Effector memory CD8-positive, alpha-beta T cell (primary cell): Measurements from ENCODE around the gene HYDIN.
"Not testable (repeated sequence)": the region's sequence is repeated elsewhere in the genome, so short reads cannot be mapped to it uniquely, and the experiment has no call there.

Source experiments
- ATAC-seq: fragments of 150-1000 bp; cut with Tn5 transposase; replicated peaks from 2 replicates; pipeline ENCODE4 v1.10.0; 2021; ENCODE audit warnings: mild to moderate bottlenecking, moderate library complexity
- DNase-seq, 3 experiments: peaks; one replicate each; pipeline ENCODE4 v3.0.0; 2021
- H3K27ac Mint-ChIP-seq, 2 donors: one replicate each; pipeline ENCODE4 v1.8.0; 2022; ENCODE audit warnings: mild to moderate bottlenecking in 2 of 2, mixed read lengths in 2 of 2, moderate library complexity in 2 of 2
- H3K27me3 Mint-ChIP-seq, 2 donors: one replicate each; pipeline ENCODE4 v1.8.0; 2022; ENCODE audit warnings: mixed read lengths in 2 of 2
- H3K36me3 Mint-ChIP-seq: one replicate; pipeline ENCODE4 v1.8.0; 2022; ENCODE audit warnings: mild to moderate bottlenecking, moderate library complexity, mixed read lengths; ENCODE audit not compliant: insufficient read depth
- H3K4me1 Mint-ChIP-seq, 2 donors: one replicate each; pipeline ENCODE4 v1.8.0; 2022; ENCODE audit warnings: low read depth in 2 of 2, mixed read lengths in 2 of 2
- H3K4me3 Mint-ChIP-seq, 2 donors: one replicate each; pipeline ENCODE4 v1.8.0; 2022; ENCODE audit warnings: mild to moderate bottlenecking in 2 of 2, mixed read lengths in 2 of 2, moderate library complexity in 2 of 2
- H3K9me3 Mint-ChIP-seq, 2 donors: one replicate each; pipeline ENCODE4 v1.8.0; 2022; ENCODE audit warnings: mixed read lengths in 2 of 2

HYDIN gene

GRCh38 chr16:71205482-71206131 is 24.9 kb downstream of the HYDIN start:
- no peak for DNase-seq
- Mint-ChIP-seq H3K27ac (no peak overlapping the region), H3K27me3 (peaks cover 60 to 72% of the 10 kb centered on the region in 2 donors), H3K9me3 (peaks cover 10 to 28% of the 10 kb centered on the region in 2 donors), H3K4me3 (no peak overlapping the region), H3K36me3 (no peaks in the 10 kb centered on the region), H3K4me1 (no peaks in the 10 kb centered on the region)
- ATAC-seq, result no peak

DNA sequence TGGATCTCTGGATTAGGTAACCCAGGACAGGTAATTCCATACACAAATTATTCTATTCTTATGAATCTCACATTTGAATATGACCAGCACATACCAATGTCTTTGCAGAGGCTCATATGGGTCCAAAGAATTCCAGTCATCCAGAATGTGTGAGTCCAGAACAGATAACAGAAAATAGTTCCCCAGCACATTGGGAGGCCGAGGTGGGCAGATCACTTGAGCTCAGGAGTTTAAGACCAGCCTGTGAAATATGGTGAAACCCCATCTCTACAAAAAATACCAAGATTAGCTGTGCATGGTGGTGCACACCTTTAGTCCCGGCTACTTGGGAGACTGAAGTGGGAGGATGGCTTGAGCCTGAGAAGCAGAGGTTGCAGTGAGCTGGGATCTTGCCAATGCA is 26.9 kb downstream of the HYDIN start:
- no peak for DNase-seq
- Mint-ChIP-seq H3K36me3 (no peaks in the 10 kb centered on the region), H3K9me3 (peaks cover 10 to 28% of the 10 kb centered on the region in 2 donors)

GRCh38 chr16:71201556-71201955 is 29.0 kb downstream of the HYDIN start:
- DNase-seq, result no peak
- Mint-ChIP-seq H3K36me3 (no peaks in the 10 kb centered on the region), H3K27me3 (peaks cover 41 to 57% of the 10 kb centered on the region in 2 donors), H3K4me3 (no peak overlapping the region), H3K4me1 (no peaks in the 10 kb centered on the region), H3K27ac (no peak overlapping the region), H3K9me3 (peaks cover 5 to 11% of the 10 kb centered on the region in 2 donors)
- ATAC-seq, result no peak

More for the DNA sequence above, 26.9 kb downstream of the HYDIN start:
- Mint-ChIP-seq H3K4me3 (no peak overlapping the region), H3K27me3 (peaks cover 57 to 77% of the 10 kb centered on the region in 2 donors), H3K4me1 (no peaks in the 10 kb centered on the region), H3K27ac (no peak overlapping the region)
- no peak for ATAC-seq

GRCh38 chr16:71201054-71201453 is 29.5 kb downstream of the HYDIN start:
- no peak overlapping the region for H3K27ac Mint-ChIP-seq
- DNase-seq, result no peak
- H3K4me3 Mint-ChIP-seq, result no peak overlapping the region
- H3K4me1 Mint-ChIP-seq, result no peaks in the 10 kb centered on the region
- H3K27me3 Mint-ChIP-seq, result peaks cover 37 to 52% of the 10 kb centered on the region in 2 donors
- H3K9me3 Mint-ChIP-seq, result peaks cover 5 to 6% of the 10 kb centered on the region in 2 donors
- ATAC-seq, result no peak
- no peaks in the 10 kb centered on the region for H3K36me3 Mint-ChIP-seq

DNA sequence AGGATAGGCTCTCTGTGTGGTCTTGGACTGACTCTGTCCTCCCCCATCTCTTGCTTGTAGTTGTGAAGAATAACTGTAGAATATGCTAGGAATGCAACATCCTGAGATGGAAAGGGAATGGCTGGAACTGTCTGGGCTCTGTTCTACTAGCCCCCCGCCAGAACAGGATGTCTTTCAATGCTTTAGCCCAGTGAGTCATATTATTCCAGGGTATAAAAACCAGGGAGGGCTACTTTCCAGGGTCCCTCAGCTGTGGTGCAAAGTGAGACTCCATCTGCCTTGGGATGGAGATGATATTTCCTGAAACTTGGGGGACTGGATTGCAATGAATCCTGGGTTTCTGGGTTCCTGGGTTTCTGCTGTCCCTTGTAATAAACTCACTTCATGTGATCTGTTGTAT is 32.1 kb downstream of the HYDIN start:
- Mint-ChIP-seq H3K4me3 (no peak overlapping the region), H3K36me3 (no peaks in the 10 kb centered on the region), H3K9me3 (peaks cover 0 to 3% of the 10 kb centered on the region in 2 donors), H3K4me1 (no peaks in the 10 kb centered on the region), H3K27me3 (peaks cover 31 to 35% of the 10 kb centered on the region in 2 donors), H3K27ac (no peak overlapping the region)
- DNase-seq, result no peak
- ATAC-seq, result no peak

- no peak for ATAC-seq
- DNase-seq, result no peak
- H3K27me3 Mint-ChIP-seq, result peaks cover 0 to 10% of the 10 kb centered on the region in 2 donors
- no peaks in the 10 kb centered on the region for H3K36me3 Mint-ChIP-seq
- no peaks in the 10 kb centered on the region for H3K4me1 Mint-ChIP-seq
- no peak overlapping the region for H3K4me3 Mint-ChIP-seq
- H3K27ac Mint-ChIP-seq, result no peak overlapping the region
- no peaks in the 10 kb centered on the region for H3K9me3 Mint-ChIP-seq
Measured at GRCh38 chr16:71192387-71192786, 38.1 kb downstream of the HYDIN start.

DNA sequence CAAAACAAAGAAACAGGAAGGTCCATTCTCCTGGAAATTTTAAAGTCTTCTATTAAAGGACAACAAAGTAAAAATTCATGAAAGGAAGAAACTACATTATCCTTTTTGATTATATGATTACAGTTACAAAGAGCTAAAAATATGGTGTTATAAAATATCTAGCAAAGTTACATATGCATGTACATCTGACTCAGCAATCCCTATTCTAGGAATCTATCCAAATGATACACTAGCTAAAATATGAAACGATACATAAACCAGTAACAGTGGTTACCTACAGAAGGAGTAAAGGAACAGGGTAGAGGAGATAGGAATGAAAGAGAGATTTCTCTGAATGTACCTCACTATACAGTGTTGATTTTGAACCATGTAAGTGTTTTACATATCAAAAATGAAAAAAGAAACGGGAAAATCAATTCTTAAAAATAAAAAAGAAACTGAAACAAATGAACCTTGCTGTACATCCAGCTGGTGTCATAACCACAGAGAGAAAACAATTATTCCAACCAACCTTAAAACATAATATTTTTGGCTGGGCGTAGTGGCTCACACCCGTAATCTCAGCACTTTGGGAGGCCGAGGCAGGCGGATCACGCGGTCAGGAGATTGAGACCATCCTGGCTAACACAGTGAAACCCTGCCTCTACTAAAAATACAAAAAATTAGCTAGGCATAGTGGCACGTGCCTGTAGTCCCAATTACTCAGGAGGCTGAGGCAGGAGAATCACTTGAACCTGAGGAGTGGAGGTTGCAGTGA is 41.4 kb downstream of the HYDIN start:
- Mint-ChIP-seq H3K27ac (no peak overlapping the region), H3K9me3 (no peaks in the 10 kb centered on the region), H3K4me1 (no peaks in the 10 kb centered on the region), H3K27me3 (peaks cover 0 to 10% of the 10 kb centered on the region in 2 donors), H3K4me3 (no peak overlapping the region), H3K36me3 (no peaks in the 10 kb centered on the region)
- ATAC-seq (no peak), DNase-seq (no peak)

DNA sequence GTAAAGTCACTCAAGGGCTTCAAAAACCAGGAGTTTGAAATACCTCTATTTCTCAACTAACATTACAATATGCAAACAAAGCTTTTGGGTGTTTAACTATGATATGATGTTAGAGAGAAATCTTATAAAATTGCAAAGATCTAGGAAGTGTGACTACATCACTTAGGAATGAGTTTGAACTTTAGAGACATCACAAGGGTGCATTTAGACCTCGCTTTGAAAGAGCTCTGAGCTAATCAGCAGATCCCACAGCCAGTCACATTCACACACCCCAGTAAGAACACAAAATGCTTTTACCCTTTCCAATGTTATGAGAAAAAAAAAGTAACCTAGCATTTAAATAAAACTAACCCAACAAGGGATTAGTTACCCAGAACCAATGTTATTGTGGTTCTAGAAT is 45.2 kb downstream of the HYDIN start:
- peaks cover 0 to 22% of the 10 kb centered on the region in 2 donors for H3K27me3 Mint-ChIP-seq
- ATAC-seq, result no peak

GRCh38 chr16:71179569-71179968 is 51.0 kb downstream of the HYDIN start:
- H3K9me3 Mint-ChIP-seq, result peaks cover 0 to 6% of the 10 kb centered on the region in 2 donors
- no peak for ATAC-seq
- H3K4me3 Mint-ChIP-seq, result no peak overlapping the region
- H3K27ac Mint-ChIP-seq, result no peak overlapping the region
- no peaks in the 10 kb centered on the region for H3K4me1 Mint-ChIP-seq
- no peak for DNase-seq
- no peaks in the 10 kb centered on the region for H3K36me3 Mint-ChIP-seq
- H3K27me3 Mint-ChIP-seq, result peaks cover 20 to 30% of the 10 kb centered on the region in 2 donors

More for the DNA sequence above, 45.2 kb downstream of the HYDIN start:
- peaks cover 0 to 3% of the 10 kb centered on the region in 2 donors for H3K9me3 Mint-ChIP-seq
- no peak overlapping the region for H3K4me3 Mint-ChIP-seq
- DNase-seq, result no peak
- no peaks in the 10 kb centered on the region for H3K4me1 Mint-ChIP-seq
- no peak overlapping the region for H3K27ac Mint-ChIP-seq
- H3K36me3 Mint-ChIP-seq, result no peaks in the 10 kb centered on the region

DNA sequence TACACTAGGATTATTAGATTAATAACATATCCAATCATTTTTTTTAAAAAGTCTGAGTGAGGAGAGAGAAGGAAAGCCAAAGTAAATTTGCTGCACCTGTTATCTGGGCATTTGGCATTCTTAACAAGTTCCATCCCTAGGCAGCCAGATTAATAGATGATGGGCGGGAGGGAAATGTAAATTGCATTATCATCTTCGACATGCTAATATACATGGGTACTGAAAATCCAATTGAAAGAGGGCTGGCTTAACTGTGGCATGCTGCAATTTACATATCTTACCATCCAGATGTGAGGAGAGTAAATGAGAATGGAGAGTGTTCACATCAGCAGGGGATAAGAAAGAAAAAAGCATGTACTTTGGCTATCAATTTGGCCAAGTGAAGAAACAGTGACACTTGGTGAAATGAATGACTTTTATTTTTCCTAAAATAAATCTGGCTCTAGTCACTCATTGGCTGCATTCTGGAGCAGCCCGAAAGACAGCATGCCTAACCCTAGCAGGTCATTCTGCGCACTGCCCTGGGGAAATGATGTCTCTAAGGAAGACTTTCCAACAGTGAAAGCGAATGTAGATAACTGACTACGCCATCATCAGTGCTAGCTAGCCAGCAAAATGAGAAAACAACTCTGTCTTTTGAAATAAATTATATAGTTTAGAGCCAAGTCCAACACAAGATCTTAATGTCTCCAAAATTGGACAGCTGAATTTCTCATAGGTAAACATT is 57.9 kb downstream of the HYDIN start:
- ATAC-seq, result no peak
- Mint-ChIP-seq H3K4me1 (no peaks in the 10 kb centered on the region), H3K9me3 (peaks cover 0 to 3% of the 10 kb centered on the region in 2 donors), H3K27ac (no peak overlapping the region), H3K36me3 (no peaks in the 10 kb centered on the region), H3K4me3 (no peak overlapping the region), H3K27me3 (peaks cover 14 to 30% of the 10 kb centered on the region in 2 donors)
- DNase-seq, result no peak

GRCh38 chr16:71161007-71161406 is 69.5 kb downstream of the HYDIN start:
- ATAC-seq, H3K36me3 Mint-ChIP-seq, H3K9me3 Mint-ChIP-seq, H3K4me3 Mint-ChIP-seq, H3K27ac Mint-ChIP-seq, H3K27me3 Mint-ChIP-seq, DNase-seq, H3K4me1 Mint-ChIP-seq: not testable (repeated sequence)

- H3K4me3 Mint-ChIP-seq, H3K36me3 Mint-ChIP-seq: not testable (repeated sequence)
Measured at GRCh38 chr16:71157278-71157677, 73.2 kb downstream of the HYDIN start.

DNA sequence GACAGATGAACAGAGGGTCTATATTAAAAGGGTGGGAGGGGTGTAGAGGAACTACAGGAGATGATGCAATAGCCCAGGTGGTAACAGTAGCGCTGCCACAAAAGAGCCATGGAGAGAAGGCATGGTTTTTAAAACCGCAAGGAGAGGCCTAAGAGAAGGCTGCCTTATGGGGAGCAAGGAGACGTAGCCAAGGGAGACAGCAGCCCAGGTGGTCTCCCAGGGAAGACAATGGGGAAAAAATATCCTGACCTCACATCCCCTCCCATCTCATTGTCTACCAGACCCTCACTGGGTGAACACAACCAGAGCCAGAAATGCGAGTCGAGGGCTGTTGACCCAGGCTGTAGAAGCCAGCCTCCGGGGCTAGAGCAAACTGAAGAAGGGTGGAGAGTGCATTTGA is 77.2 kb downstream of the HYDIN start:
- H3K4me1 Mint-ChIP-seq, DNase-seq, H3K27ac Mint-ChIP-seq, H3K9me3 Mint-ChIP-seq, ATAC-seq, H3K4me3 Mint-ChIP-seq, H3K27me3 Mint-ChIP-seq, H3K36me3 Mint-ChIP-seq: not testable (repeated sequence)

More at GRCh38 chr16:71157278-71157677, 73.2 kb downstream of the HYDIN start:
- H3K4me1 Mint-ChIP-seq, ATAC-seq, H3K27ac Mint-ChIP-seq, DNase-seq, H3K9me3 Mint-ChIP-seq, H3K27me3 Mint-ChIP-seq: not testable (repeated sequence)
